Measurements from ENCODE around the gene CENPM.

CENPM gene

DNA sequence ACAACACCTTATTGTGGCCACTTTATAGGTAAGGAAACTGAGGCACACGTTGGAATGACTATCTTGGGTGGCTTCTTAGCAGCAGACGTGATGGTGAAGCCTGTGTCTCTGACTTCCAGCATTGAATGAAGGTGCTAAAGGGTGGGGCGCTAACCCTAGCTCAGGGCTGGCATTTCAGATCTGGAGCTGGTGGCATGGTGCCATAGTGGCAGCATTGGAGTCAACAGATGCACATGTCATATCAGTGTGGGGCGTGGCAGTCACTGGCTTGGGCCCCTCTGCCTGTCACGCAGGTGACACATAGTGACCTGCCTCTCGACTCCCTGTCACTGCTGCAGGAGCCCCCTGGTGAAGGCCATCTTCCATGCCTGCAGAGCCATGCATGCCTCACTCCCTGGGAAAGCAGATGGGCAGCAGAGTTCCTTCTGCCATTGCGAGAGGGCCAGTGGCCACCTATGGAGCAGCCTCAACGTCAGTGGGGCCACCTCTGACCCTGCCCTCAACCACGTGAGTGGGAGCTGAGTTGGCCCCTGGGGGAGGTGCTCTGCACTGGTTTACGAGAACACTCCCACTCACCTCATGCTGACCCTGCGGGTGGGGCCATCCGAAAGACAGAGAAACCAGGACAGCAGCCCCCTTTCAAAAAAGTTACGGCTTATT, 46.8 kb downstream of the CENPM start:
- H3K27ac ChIP-seq, result no peak overlapping the region
- intact Hi-C loops (cut with DNase I; ENCODE audit: low total_unique reads), result no loop called here
- no peaks in the 10 kb centered on the region for H3K27me3 ChIP-seq
- no peak for DNase-seq
- H3K36me3 ChIP-seq, result peaks cover 68 to 100% (median 98%) of the 10 kb centered on the region in 3 donors
- H3K4me1 ChIP-seq, result no peaks in the 10 kb centered on the region
- TF ChIP-seq, protein P1, sequence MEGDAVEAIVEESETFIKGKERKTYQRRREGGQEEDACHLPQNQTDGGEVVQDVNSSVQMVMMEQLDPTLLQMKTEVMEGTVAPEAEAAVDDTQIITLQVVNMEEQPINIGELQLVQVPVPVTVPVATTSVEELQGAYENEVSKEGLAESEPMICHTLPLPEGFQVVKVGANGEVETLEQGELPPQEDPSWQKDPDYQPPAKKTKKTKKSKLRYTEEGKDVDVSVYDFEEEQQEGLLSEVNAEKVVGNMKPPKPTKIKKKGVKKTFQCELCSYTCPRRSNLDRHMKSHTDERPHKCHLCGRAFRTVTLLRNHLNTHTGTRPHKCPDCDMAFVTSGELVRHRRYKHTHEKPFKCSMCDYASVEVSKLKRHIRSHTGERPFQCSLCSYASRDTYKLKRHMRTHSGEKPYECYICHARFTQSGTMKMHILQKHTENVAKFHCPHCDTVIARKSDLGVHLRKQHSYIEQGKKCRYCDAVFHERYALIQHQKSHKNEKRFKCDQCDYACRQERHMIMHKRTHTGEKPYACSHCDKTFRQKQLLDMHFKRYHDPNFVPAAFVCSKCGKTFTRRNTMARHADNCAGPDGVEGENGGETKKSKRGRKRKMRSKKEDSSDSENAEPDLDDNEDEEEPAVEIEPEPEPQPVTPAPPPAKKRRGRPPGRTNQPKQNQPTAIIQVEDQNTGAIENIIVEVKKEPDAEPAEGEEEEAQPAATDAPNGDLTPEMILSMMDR (IDR thresholded peaks at IDR 0.05), result no peak
- no peaks in the 10 kb centered on the region for H3K9me3 ChIP-seq
- H3K4me3 ChIP-seq, result no peak overlapping the region

DNA sequence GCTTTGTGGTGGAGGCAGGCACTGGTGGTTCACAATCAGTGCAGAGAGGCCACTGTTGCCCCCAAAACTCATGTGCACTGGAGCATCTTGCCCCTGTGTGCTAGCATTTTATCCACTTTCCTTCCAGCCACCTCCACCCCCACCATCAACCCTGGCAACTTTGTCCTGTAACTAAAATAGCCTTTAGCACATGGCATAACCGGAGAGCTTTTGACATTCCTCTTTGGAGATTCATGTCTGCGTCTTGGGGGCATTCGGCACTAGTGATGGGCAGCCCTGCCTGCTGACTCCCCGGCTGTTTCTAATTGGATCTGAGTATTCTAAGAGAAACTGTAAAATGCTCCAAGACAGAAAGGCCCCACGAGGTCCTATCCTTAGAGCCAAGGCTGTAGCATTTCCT, 47.8 kb downstream of the CENPM start:
- DNase-seq, result no peak
- Histone ChIP-seq H3K4me1 (no peaks in the 10 kb centered on the region), H3K9me3 (no peaks in the 10 kb centered on the region), H3K27ac (no peak overlapping the region), H3K27me3 (no peaks in the 10 kb centered on the region), H3K36me3 (peaks cover 68 to 100% (median 96%) of the 10 kb centered on the region in 3 donors), H3K4me3 (no peak overlapping the region)
- TF ChIP-seq, protein P1 (IDR thresholded peaks at IDR 0.05), result no peak
- intact Hi-C loops (cut with DNase I; ENCODE audit: low total_unique reads), result no loop called here

DNA sequence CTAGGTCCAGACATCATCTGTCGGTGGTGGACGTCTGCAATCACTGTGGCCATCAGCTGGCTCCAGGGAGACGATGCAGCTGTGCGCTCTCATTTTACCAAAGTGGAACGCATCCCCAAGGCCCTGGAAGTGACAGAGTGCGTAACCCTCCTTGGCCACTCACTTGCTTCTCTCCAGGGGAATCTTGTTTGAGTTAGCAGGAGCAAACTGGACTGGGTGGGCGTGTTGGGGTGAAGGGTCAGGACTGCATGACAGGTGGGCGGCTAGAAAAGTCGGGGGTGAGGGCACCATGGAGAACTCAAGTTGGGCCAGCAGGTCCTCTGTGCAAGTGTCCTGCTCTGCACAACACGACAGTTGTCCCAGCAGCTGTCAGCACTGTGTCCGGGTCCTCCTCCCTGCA, 48.3 kb downstream of the CENPM start:
- H3K27me3 ChIP-seq, result no peaks in the 10 kb centered on the region
- no peak overlapping the region for H3K27ac ChIP-seq
- TF ChIP-seq, protein P1 (IDR thresholded peaks at IDR 0.05), result no peak
- H3K4me1 ChIP-seq, result no peaks in the 10 kb centered on the region
- peaks cover 68 to 100% (median 96%) of the 10 kb centered on the region in 3 donors for H3K36me3 ChIP-seq
- no peaks in the 10 kb centered on the region for H3K9me3 ChIP-seq
- intact Hi-C loops (cut with DNase I; ENCODE audit: low total_unique reads), result no loop called here
- no peak overlapping the region for H3K4me3 ChIP-seq
- no peak for DNase-seq

DNA sequence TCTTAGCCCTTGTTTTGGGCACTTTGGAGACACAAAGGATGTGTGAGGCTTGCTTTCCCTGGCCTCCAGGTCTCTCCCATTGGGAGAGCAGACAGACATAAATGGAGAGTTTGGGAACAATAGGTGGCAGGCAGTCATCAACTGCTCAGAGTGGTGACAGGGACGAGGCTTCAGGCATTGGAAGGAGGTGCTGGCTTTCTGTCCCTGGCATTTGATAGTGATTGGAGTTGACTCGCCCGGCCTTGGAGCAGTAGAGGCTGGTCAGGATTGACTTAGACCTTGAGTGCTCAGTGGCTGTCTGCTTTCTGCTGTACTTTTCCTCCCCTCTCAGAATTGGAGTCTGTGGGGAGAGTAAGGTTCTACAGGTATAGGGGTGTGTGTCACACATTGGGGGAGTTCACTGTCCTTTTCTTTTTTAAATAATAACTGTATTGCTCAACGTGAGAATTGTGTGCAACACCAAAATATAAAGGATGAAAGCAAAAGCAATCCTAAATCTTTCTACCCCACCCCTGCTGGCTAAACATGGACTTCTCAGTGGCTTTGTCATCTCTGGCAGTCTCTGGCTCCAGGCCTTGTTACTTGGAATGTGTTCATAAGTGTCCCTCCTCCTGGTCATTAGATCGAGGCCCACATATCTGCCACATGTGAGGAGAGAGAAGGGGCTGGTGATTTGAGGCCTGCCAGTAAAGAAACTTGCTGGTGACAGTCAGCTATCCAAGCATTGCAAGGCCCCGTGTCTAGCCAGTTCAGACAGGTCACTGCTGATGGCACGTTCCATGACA, 53.2 kb downstream of the CENPM start:
- TF ChIP-seq, protein P1 (IDR thresholded peaks at IDR 0.05), result no peak
- intact Hi-C loops (cut with DNase I; ENCODE audit: low total_unique reads), result no loop called here
- no peak for DNase-seq
- H3K36me3 ChIP-seq, result peaks cover 53 to 98% (median 87%) of the 10 kb centered on the region in 3 donors
- H3K27me3 ChIP-seq, result no peaks in the 10 kb centered on the region
- H3K4me3 ChIP-seq, result no peak overlapping the region
- H3K4me1 ChIP-seq, result no peaks in the 10 kb centered on the region
- no peaks in the 10 kb centered on the region for H3K9me3 ChIP-seq
- no peak overlapping the region for H3K27ac ChIP-seq

DNA sequence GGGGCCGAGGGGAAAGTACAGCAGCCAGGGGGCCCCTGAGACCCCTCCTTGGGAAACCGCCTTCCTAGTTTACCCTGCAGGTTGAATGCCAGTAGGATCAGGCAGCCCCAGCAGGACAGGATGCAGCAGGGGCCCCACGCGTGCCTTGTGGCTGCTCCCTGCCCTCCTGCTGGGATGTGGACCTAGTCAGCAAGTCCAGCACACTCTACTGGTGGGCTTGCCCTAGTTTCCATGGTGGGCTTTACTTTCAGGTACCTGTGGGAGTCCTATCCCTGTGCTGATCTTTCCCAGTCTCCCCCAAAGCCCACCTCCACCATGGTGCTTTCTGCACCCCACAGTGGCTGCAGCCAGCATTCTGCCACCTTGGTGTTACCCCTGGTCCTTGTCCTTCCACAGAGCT, 54.2 kb downstream of the CENPM start:
- Histone ChIP-seq H3K4me3 (no peak overlapping the region), H3K27ac (no peak overlapping the region), H3K4me1 (no peaks in the 10 kb centered on the region), H3K9me3 (no peaks in the 10 kb centered on the region), H3K27me3 (no peaks in the 10 kb centered on the region), H3K36me3 (peaks cover 52 to 98% (median 87%) of the 10 kb centered on the region in 3 donors)
- TF ChIP-seq, protein P1 (IDR thresholded peaks at IDR 0.05), result no peak
- no peak for DNase-seq
- intact Hi-C loops (cut with DNase I; ENCODE audit: low total_unique reads), result no loop called here
